Lung (tissue), 12 donors: Measurements from ENCODE around the gene SVBP. TPM values are rescaled to one million over a fixed set of nuclear protein-coding genes. Genes with fewer than 3 reads are reported as not detected.

ENCODE experiments used
- ATAC-seq: fragments of 200-7000 bp; cut with Tn5 transposase; one replicate; pipeline ENCODE4 v1.9.1; 2020; ENCODE audit warnings: moderate number of reproducible peaks; ENCODE audit not compliant: insufficient read depth, low FRiP score
- DNase-seq, 3 donors: peaks; one replicate each; pipeline ENCODE4 v3.0.0-alpha.2; 2013 to 2017
- H3K27ac ChIP-seq, 2 donors: one replicate each; pipeline ENCODE4 v1.5.1; 2013; ENCODE audit warnings: mild to moderate bottlenecking in 2 of 2, moderate library complexity in 2 of 2, control low read depth in 1 of 2, inconsistent platforms in 1 of 2, low read depth in 1 of 2, low read length in 1 of 2
- H3K27me3 ChIP-seq, 3 donors: one replicate each; pipeline ENCODE4 v1.5.1; 2013; ENCODE audit warnings: low read length in 2 of 3; ENCODE audit not compliant: control insufficient read depth in 3 of 3, insufficient read depth in 3 of 3
- H3K36me3 ChIP-seq, 4 donors: one replicate each; pipeline ENCODE4 v1.5.1; 2013; ENCODE audit warnings: low read length in 4 of 4, mild to moderate bottlenecking in 1 of 4, moderate library complexity in 1 of 4; ENCODE audit not compliant: control insufficient read depth in 4 of 4, insufficient read depth in 4 of 4
- H3K4me1 ChIP-seq, 5 donors: one replicate each; pipeline ENCODE4 v1.5.1; 2013; ENCODE audit warnings: low read length in 5 of 5, mild to moderate bottlenecking in 2 of 5, moderate library complexity in 1 of 5; ENCODE audit not compliant: control insufficient read depth in 5 of 5, insufficient read depth in 5 of 5
- H3K4me3 ChIP-seq: one replicate; pipeline ENCODE4 v1.5.1; 2013; ENCODE audit warnings: mild to moderate bottlenecking, control low read depth, moderate library complexity
- H3K9ac ChIP-seq, 2 donors: one replicate each; pipeline ENCODE4 v1.5.1; 2013; ENCODE audit warnings: low read length in 2 of 2, control low read depth in 1 of 2; ENCODE audit not compliant: insufficient read depth in 1 of 2
- H3K9me3 ChIP-seq, 4 donors: one replicate each; pipeline ENCODE4 v1.5.1; 2013; ENCODE audit warnings: low read length in 3 of 4, mild to moderate bottlenecking in 1 of 4, moderate library complexity in 1 of 4; ENCODE audit not compliant: control insufficient read depth in 4 of 4, insufficient read depth in 3 of 4
- polyA plus RNA-seq, 2 donors: library from polyadenylated mRNA; stranded (reverse); fragments of 200-250 nt; gene quantifications; one replicate each; pipeline ENCODE4 v1.2.1, GENCODE V29; 2013
- total RNA-seq, 2 donors: library from RNA; depleted of rRNA in 1 of 2; stranded (reverse); fragments of >200 nt in 1 of 2; gene quantifications; one replicate each; pipeline ENCODE4 v1.2.1, GENCODE V29; 2014 to 2021
- TF ChIP-seq, protein P1 (sequence below): IDR thresholded peaks from 2 replicates; pipeline ENCODE4 v1.5.1; 2012; ENCODE audit warnings: mild to moderate bottlenecking; ENCODE audit errors: control extremely low read depth, extremely low read depth
- donor health status: control.
- donor health status: control.
- donor health status: Bipolar disorder and iron deficiency.
- donor health status: healthy.
- donor health status: DM: yes; HTN: yes; CAD: no.

The SVBP gene
- total and polyA plus RNA-seq, 4 donors: 12.5 to 35.3 (median 26.0) TPM

DNA sequence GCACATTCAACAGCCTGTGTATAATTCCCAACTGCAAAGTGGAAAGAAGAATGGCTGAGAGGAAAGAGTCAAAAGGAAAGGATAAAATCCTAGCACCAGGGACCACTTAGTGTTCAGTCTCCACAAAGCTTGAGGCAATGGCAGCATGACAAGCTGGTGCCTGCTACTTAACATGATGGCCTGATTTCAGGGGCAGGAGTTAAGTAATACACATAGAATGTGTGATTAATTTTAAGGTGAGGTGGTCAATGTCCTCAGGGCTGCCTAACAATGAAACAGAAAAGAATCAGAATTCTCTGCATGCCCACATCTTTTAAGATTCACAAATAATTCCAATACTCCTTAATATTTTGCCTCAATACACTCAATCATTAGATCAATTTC lies 59.3 kb downstream of the SVBP start:
- Histone ChIP-seq H3K27me3 (no peaks in the 10 kb centered on the region), H3K4me1 (peaks cover 0 to 1% (median 0%) of the 10 kb centered on the region in 5 donors), H3K9me3 (no peaks in the 10 kb centered on the region), H3K36me3 (peaks cover 23 to 54% (median 43%) of the 10 kb centered on the region in 4 donors), H3K9ac (no peak overlapping the region), H3K4me3 (no peak overlapping the region), H3K27ac (no peak overlapping the region)
- DNase-seq (no peak), ATAC-seq (no peak)
- TF ChIP-seq, protein P1, sequence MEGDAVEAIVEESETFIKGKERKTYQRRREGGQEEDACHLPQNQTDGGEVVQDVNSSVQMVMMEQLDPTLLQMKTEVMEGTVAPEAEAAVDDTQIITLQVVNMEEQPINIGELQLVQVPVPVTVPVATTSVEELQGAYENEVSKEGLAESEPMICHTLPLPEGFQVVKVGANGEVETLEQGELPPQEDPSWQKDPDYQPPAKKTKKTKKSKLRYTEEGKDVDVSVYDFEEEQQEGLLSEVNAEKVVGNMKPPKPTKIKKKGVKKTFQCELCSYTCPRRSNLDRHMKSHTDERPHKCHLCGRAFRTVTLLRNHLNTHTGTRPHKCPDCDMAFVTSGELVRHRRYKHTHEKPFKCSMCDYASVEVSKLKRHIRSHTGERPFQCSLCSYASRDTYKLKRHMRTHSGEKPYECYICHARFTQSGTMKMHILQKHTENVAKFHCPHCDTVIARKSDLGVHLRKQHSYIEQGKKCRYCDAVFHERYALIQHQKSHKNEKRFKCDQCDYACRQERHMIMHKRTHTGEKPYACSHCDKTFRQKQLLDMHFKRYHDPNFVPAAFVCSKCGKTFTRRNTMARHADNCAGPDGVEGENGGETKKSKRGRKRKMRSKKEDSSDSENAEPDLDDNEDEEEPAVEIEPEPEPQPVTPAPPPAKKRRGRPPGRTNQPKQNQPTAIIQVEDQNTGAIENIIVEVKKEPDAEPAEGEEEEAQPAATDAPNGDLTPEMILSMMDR: no peak

Other genes with a start within 250 kb of the SVBP start
- 10 to 100 TPM; 28.6 to 31.0 TPM for gene PPIH, start 159.0 kb downstream of the SVBP start, total RNA-seq
- gene PPIH, start 159.0 kb downstream of the SVBP start, polyA plus RNA-seq: 10 to 100 TPM; 31.8 to 68.1 TPM
- 100 to 1,000 TPM; 298 to 617 TPM for gene YBX1, start 135.0 kb downstream of the SVBP start, total RNA-seq
- 100 to 1,000 TPM; 560 to 617 TPM for gene YBX1, start 135.0 kb downstream of the SVBP start, polyA plus RNA-seq
- 1 to 10 TPM in 1 of 2 donors, not detected in 1; 2.0 TPM for gene CLDN19, start 77.2 kb downstream of the SVBP start, total RNA-seq
- gene CLDN19, start 77.2 kb downstream of the SVBP start, polyA plus RNA-seq: under 1 TPM; 0.01 to 0.04 TPM
- 10 to 100 TPM; 38.5 to 49.0 TPM for gene P3H1, start 50.4 kb downstream of the SVBP start, total RNA-seq
- 10 to 100 TPM; 31.0 to 31.5 TPM for gene P3H1, start 50.4 kb downstream of the SVBP start, polyA plus RNA-seq
- gene C1orf50, start 50.1 kb downstream of the SVBP start, total RNA-seq: 1 to 10 TPM; 2.8 to 4.4 TPM
- 1 to 10 TPM; 2.6 to 4.6 TPM for gene C1orf50, start 50.1 kb downstream of the SVBP start, polyA plus RNA-seq
- gene TMEM269, start 32.4 kb downstream of the SVBP start, total RNA-seq: under 1 TPM; 0.09 TPM
- under 1 TPM; 0.03 to 0.06 TPM for gene TMEM269, start 32.4 kb downstream of the SVBP start, polyA plus RNA-seq
- gene ERMAP, start 275 bp downstream of the SVBP start, total RNA-seq: 10 to 100 TPM; 15.3 to 19.8 TPM
- gene ERMAP, start 275 bp downstream of the SVBP start, polyA plus RNA-seq: 1 to 10 TPM; 4.8 to 6.0 TPM
- 10 to 100 TPM in 1 of 2 donors, 1 to 10 TPM in 1; 8.2 to 14.5 TPM for gene ZNF691, start 29.2 kb upstream of the SVBP start, total RNA-seq
- gene ZNF691, start 29.2 kb upstream of the SVBP start, polyA plus RNA-seq: 1 to 10 TPM; 6.6 to 8.4 TPM
- 100 to 1,000 TPM in 1 of 2 donors, 10 to 100 TPM in 1; 20.1 to 143 TPM for gene SLC2A1, start 141.5 kb upstream of the SVBP start, total RNA-seq
- gene SLC2A1, start 141.5 kb upstream of the SVBP start, polyA plus RNA-seq: 10 to 100 TPM in 1 of 2 donors, 1 to 10 TPM in 1; 9.5 to 37.1 TPM